ENCODE results near the gene EPB41L2.

The EPB41L2 gene

GRCh38 chr6:130932438-130932837, 130.6 kb downstream of the EPB41L2 start:
- DNase-seq = no peak
- no peak for TF ChIP-seq CTCF (IDR thresholded peaks at IDR 0.05; ENCODE audit: low read depth, low read length)
- Histone ChIP-seq H3K36me3 (no peaks in the 10 kb centered on the region), H3K27me3 (no peaks in the 10 kb centered on the region), H3K4me3 (ENCODE audit: low read depth, low read length) (no peak overlapping the region), H3K4me1 (no peaks in the 10 kb centered on the region), H3K9me3 (no peaks in the 10 kb centered on the region)

- H3K4me1 ChIP-seq = no peaks in the 10 kb centered on the region
- no peak overlapping the region for H3K4me3 ChIP-seq (ENCODE audit: low read depth, low read length)
- no peaks in the 10 kb centered on the region for H3K27me3 ChIP-seq
- no peak for DNase-seq
- no peaks in the 10 kb centered on the region for H3K36me3 ChIP-seq
- no peak for TF ChIP-seq CTCF (IDR thresholded peaks at IDR 0.05; ENCODE audit: low read depth, low read length)
- H3K9me3 ChIP-seq = no peaks in the 10 kb centered on the region
Observed at GRCh38 chr6:130931683-130932082, 131.4 kb downstream of the EPB41L2 start.

GRCh38 chr6:130929036-130929678, 133.9 kb downstream of the EPB41L2 start:
- H3K4me3 ChIP-seq (ENCODE audit: low read depth, low read length) = no peak overlapping the region
- no peaks in the 10 kb centered on the region for H3K36me3 ChIP-seq
- H3K9me3 ChIP-seq = no peaks in the 10 kb centered on the region
- H3K4me1 ChIP-seq = no peaks in the 10 kb centered on the region
- DNase-seq = no peak
- H3K27me3 ChIP-seq = no peaks in the 10 kb centered on the region
- no peak for TF ChIP-seq CTCF (IDR thresholded peaks at IDR 0.05; ENCODE audit: low read depth, low read length)

- no peak for TF ChIP-seq CTCF (IDR thresholded peaks at IDR 0.05; ENCODE audit: low read depth, low read length)
- Histone ChIP-seq H3K27me3 (no peaks in the 10 kb centered on the region), H3K4me3 (ENCODE audit: low read depth, low read length) (no peak overlapping the region), H3K36me3 (no peaks in the 10 kb centered on the region), H3K9me3 (no peaks in the 10 kb centered on the region), H3K4me1 (no peaks in the 10 kb centered on the region)
- no peak for DNase-seq
Observed at GRCh38 chr6:130928158-130928912, 134.7 kb downstream of the EPB41L2 start.

- H3K36me3 ChIP-seq = no peaks in the 10 kb centered on the region
- no peak for TF ChIP-seq CTCF (IDR thresholded peaks at IDR 0.05; ENCODE audit: low read depth, low read length)
- no peaks in the 10 kb centered on the region for H3K4me1 ChIP-seq
- DNase-seq = no peak
- no peaks in the 10 kb centered on the region for H3K27me3 ChIP-seq
- no peak overlapping the region for H3K4me3 ChIP-seq (ENCODE audit: low read depth, low read length)
- no peaks in the 10 kb centered on the region for H3K9me3 ChIP-seq
Observed at GRCh38 chr6:130927305-130927704, 135.7 kb downstream of the EPB41L2 start.

- no peak for DNase-seq
- H3K27me3 ChIP-seq = no peaks in the 10 kb centered on the region
- TF ChIP-seq CTCF (IDR thresholded peaks at IDR 0.05; ENCODE audit: low read depth, low read length) = no peak
- no peaks in the 10 kb centered on the region for H3K36me3 ChIP-seq
- no peaks in the 10 kb centered on the region for H3K9me3 ChIP-seq
- no peaks in the 10 kb centered on the region for H3K4me1 ChIP-seq
- H3K4me3 ChIP-seq (ENCODE audit: low read depth, low read length) = no peak overlapping the region
Observed at GRCh38 chr6:130923350-130923749, 139.7 kb downstream of the EPB41L2 start.

Data from BE2C (cell line).